ENCODE data around the gene RAG2. TPM values are rescaled to one million over a fixed set of nuclear protein-coding genes. Genes with fewer than 3 reads are reported as not detected.

Gene RAG2
- total RNA-seq, 1 experiment from 2014 or later, result not detected

DNA sequence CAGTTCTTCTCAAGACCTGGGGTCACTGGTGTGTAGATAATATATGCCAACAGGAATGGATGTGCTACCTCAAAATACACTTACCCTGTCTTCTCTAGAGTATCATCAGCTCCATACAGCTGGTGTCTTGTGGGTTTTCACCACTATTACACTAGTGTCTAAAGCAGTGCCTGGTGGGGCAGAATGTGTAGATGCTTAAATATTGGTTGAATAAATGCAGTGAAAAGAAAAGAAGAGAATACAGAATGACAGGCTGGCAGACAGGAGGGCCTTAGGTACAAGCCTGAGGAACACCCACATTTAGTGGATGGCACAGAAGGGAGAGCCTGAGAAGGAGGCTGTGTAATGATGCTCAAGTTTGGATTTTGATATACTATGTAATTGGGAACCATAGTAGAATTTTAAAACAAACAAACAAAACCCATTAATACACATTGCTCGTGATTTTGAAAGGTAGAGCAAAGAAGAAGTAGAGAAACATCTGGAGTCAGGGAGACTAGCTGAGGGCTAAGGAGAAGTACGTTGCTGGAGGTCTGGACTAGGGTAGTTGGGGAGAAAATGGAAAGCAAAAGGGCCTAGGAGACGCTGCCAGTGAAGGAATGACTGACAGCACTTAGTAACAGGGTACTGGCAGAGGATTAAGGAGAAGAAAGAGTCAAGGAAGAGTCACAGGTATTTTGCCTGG is 20.5 kb upstream of the RAG2 start:
- Mint-ChIP-seq H3K9me3 (no peaks in the 10 kb centered on the region; a peak in 1 of 5 replicates), H3K36me3 (ENCODE audit: insufficient read depth in 1 of 3, low read depth in 3 of 3) (peaks cover 0 to 1% (median 0%) of the 10 kb centered on the region in 3 experiments; a peak in 1 of 7 replicates), H3K4me3 (no peak overlapping the region), H3K27me3 (ENCODE audit: low read depth) (no peaks in the 10 kb centered on the region; the same call in 1 of the 2 replicates), H3K4me1 (no peaks in the 10 kb centered on the region), H3K27ac (no peak overlapping the region)
- H2BK15ac ChIP-seq (ENCODE audit: low read depth, low read length), result no peak overlapping the region
- H4K20me1 ChIP-seq (ENCODE audit: control insufficient read depth, insufficient read depth, insufficient read length), result no peaks in the 10 kb centered on the region
- no peak overlapping the region for H4K8ac ChIP-seq (replicated peaks; ENCODE audit: insufficient read length, low read depth, low read length)
- H2BK120ac ChIP-seq (ENCODE audit: low read depth, low read length, poor library complexity, severe bottlenecking), result no peak overlapping the region
- H3K18ac ChIP-seq (ENCODE audit: insufficient read length, low read depth, low read length), result no peak overlapping the region
- no peak overlapping the region for H4K91ac ChIP-seq (ENCODE audit: insufficient read length, low read depth, low read length)
- no peak overlapping the region for H2BK20ac ChIP-seq (ENCODE audit: low read depth, low read length, poor library complexity, severe bottlenecking)
- no peaks in the 10 kb centered on the region for H3K79me1 ChIP-seq (ENCODE audit: insufficient read depth, low read depth, low read length, poor library complexity, severe bottlenecking)
- no peak overlapping the region for H4K5ac ChIP-seq (ENCODE audit: insufficient read length, low read depth, low read length)
- H3K23me2 ChIP-seq (ENCODE audit: insufficient read length, low read depth, low read length, poor library complexity, severe bottlenecking), result no peaks in the 10 kb centered on the region
- no peak overlapping the region for H2AFZ ChIP-seq (ENCODE audit: low read length)
- H3K4ac ChIP-seq (ENCODE audit: low read depth, low read length), result no peak overlapping the region
- no peak overlapping the region for H2AK5ac ChIP-seq (ENCODE audit: insufficient read length, low read length)
- H3K27ac ChIP-seq (ENCODE audit: insufficient read length, low read depth, low read length), result no peak overlapping the region
- H3K56ac ChIP-seq (ENCODE audit: insufficient read length, low read depth, low read length), result no peak overlapping the region
- H3K23ac ChIP-seq (ENCODE audit: insufficient read length, low read depth, low read length), result no peak overlapping the region
- DNase-seq, result no peak
- H3K4me2 ChIP-seq (ENCODE audit: insufficient read depth, insufficient read length, low read length), result no peak overlapping the region
- TF ChIP-seq, protein P1, sequence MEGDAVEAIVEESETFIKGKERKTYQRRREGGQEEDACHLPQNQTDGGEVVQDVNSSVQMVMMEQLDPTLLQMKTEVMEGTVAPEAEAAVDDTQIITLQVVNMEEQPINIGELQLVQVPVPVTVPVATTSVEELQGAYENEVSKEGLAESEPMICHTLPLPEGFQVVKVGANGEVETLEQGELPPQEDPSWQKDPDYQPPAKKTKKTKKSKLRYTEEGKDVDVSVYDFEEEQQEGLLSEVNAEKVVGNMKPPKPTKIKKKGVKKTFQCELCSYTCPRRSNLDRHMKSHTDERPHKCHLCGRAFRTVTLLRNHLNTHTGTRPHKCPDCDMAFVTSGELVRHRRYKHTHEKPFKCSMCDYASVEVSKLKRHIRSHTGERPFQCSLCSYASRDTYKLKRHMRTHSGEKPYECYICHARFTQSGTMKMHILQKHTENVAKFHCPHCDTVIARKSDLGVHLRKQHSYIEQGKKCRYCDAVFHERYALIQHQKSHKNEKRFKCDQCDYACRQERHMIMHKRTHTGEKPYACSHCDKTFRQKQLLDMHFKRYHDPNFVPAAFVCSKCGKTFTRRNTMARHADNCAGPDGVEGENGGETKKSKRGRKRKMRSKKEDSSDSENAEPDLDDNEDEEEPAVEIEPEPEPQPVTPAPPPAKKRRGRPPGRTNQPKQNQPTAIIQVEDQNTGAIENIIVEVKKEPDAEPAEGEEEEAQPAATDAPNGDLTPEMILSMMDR (conservative IDR thresholded peaks at IDR 0.05), result no peak
- H3K27me3 ChIP-seq (ENCODE audit: insufficient read depth, low read length), result no peaks in the 10 kb centered on the region
- no peaks in the 10 kb centered on the region for H3K9me3 ChIP-seq (ENCODE audit: control insufficient read depth, low read depth, low read length)
- no peak overlapping the region for H2BK5ac ChIP-seq (ENCODE audit: insufficient read length, low read length)
- H3K79me2 ChIP-seq (ENCODE audit: insufficient read depth, low read length), result no peaks in the 10 kb centered on the region
- H3K9ac ChIP-seq (ENCODE audit: extremely low read depth, insufficient read length, low read length), result no peak overlapping the region
- H3T11ph ChIP-seq (ENCODE audit: low read length), result no peak overlapping the region
- H3K14ac ChIP-seq (ENCODE audit: insufficient read depth, low read length), result no peak overlapping the region
- H3K4me1 ChIP-seq (ENCODE audit: insufficient read depth, low read length), result no peaks in the 10 kb centered on the region
- no CpG with 5 or more reads among the region's 3 CpGs for WGBS (ENCODE audit: extremely low coverage, insufficient read length, low lambda C conversion rate)
- H2BK12ac ChIP-seq (ENCODE audit: insufficient read length, low read depth, low read length), result no peak overlapping the region

Measured in H9 (cell line).